Neural cell (in vitro differentiated cells): ENCODE results near the gene JADE1.
A peak's percentile ranks its signal among the peaks of the same experiment; 100 is the strongest.

Experiments
- CTCF ChIP-seq: fragments of 450-650 bp; IDR thresholded peaks from 2 replicates; pipeline ENCODE4 v1.5.1; 2014; ENCODE audit warnings: antibody characterized with exemption, mild to moderate bottlenecking, moderate library complexity; ENCODE audit not compliant: poor library complexity, severe bottlenecking
- EP300 ChIP-seq: fragments of 450-650 bp; conservative IDR thresholded peaks from 2 replicates; pipeline ENCODE4 v1.6.1; 2014; ENCODE audit warnings: antibody characterized with exemption, mild to moderate bottlenecking, moderate library complexity; ENCODE audit not compliant: poor library complexity, severe bottlenecking
- EZH2 ChIP-seq: fragments of 200-600, 300-800 bp; shearing (Covaris generic), sonication (generic); IDR thresholded peaks from 2 replicates; pipeline ENCODE4 v1.6.1; 2014; ENCODE audit warnings: antibody characterized with exemption, low read length, borderline replicate concordance, mild to moderate bottlenecking; ENCODE audit not compliant: insufficient read depth, poor library complexity, severe bottlenecking
- MXI1 ChIP-seq: fragments of 450-650 bp; conservative IDR thresholded peaks from 2 replicates; pipeline ENCODE4 v1.6.1; 2014; ENCODE audit warnings: antibody characterized with exemption, mild to moderate bottlenecking; ENCODE audit not compliant: poor library complexity, severe bottlenecking
- POLR2AphosphoS5 ChIP-seq: IDR thresholded peaks from 2 replicates; pipeline ENCODE4 v1.6.1; 2012
- RAD21 ChIP-seq: fragments of 450-650 bp; conservative IDR thresholded peaks from 2 replicates; pipeline ENCODE4 v1.6.1; 2014; ENCODE audit warnings: antibody characterized with exemption, mild to moderate bottlenecking, moderate library complexity
- SMC3 ChIP-seq: fragments of 450-650 bp; conservative IDR thresholded peaks from 2 replicates; pipeline ENCODE4 v1.6.1; 2014; ENCODE audit warnings: antibody characterized with exemption, mild to moderate bottlenecking, moderate library complexity; ENCODE audit not compliant: poor library complexity
- TAF1 ChIP-seq: IDR thresholded peaks from 2 replicates; pipeline ENCODE4 v1.6.1; 2012; ENCODE audit warnings: low read depth

- TF ChIP-seq CTCF (no peak), EZH2 (no peak), EP300 (peak; percentile 62), MXI1 (no peak), RAD21 (peak; percentile 36), POLR2AphosphoS5 (peak; percentile 89), SMC3 (peak; percentile 33), TAF1 (no peak)
Measured at GRCh38 chr4:128831531-128832242, 22.2 kb downstream of the JADE1 start.
